Activated naive CD8-positive, alpha-beta T cell treated with anti-CD3 and anti-CD28 coated beads, Interleukin-2, amount 10 ng/mL, durations not matched to agents 7 days and 5 days (primary cell): ENCODE data around the gene PDP2. TPM values are rescaled to one million over a fixed set of nuclear protein-coding genes. Genes with fewer than 3 reads are reported as not detected.
A peak's percentile ranks its signal among the peaks of the same experiment; 100 is the strongest.

ENCODE experiments used
- ATAC-seq: fragments of 150-1000 bp; cut with Tn5 transposase; one replicate; pipeline ENCODE4 v1.10.0; 2021; ENCODE audit warnings: low read depth, moderate library complexity
- POLR2A ChIA-PET: fragments of 350-600 bp; sonication (Branson Sonifier 250); formaldehyde crosslinking; loops from one replicate; lab custom pipeline; 2021; ENCODE audit warnings: antibody characterized with exemption; lab: Charles Lee
- DNase-seq: peaks from one replicate; pipeline ENCODE4 v3.0.0; 2021
- H3K27ac Mint-ChIP-seq: one replicate; pipeline ENCODE4 v1.8.0; 2022; ENCODE audit warnings: mild to moderate bottlenecking, mixed read lengths
- H3K27me3 Mint-ChIP-seq: one replicate; pipeline ENCODE4 v1.8.0; 2022; ENCODE audit warnings: mild to moderate bottlenecking, moderate library complexity, mixed read lengths
- H3K36me3 Mint-ChIP-seq: one replicate; pipeline ENCODE4 v1.8.0; 2021; ENCODE audit warnings: mild to moderate bottlenecking, mixed read lengths
- H3K4me1 Mint-ChIP-seq: one replicate; pipeline ENCODE4 v1.8.0; 2021; ENCODE audit warnings: mixed read lengths
- H3K4me3 Mint-ChIP-seq: one replicate; pipeline ENCODE4 v1.8.0; 2022; ENCODE audit warnings: mild to moderate bottlenecking, moderate library complexity, mixed read lengths
- H3K9me3 Mint-ChIP-seq: one replicate; pipeline ENCODE4 v1.8.0; 2021; ENCODE audit warnings: mixed read lengths
- total RNA-seq, 2 experiments: library from RNA; stranded (reverse); gene quantifications; one replicate each; pipeline ENCODE4 v1.2.3, GENCODE V29; 2021

Gene PDP2
- total RNA-seq, 2 experiments from 2014 or later: 26.6 TPM

GRCh38 chr16:66904428-66904845 is 24.1 kb downstream of the PDP2 start:
- POLR2A ChIA-PET: no interaction called here
- H3K9me3 Mint-ChIP-seq: no peaks in the 10 kb centered on the region
- peaks cover 9% of the 10 kb centered on the region for H3K4me1 Mint-ChIP-seq
- no peak overlapping the region for H3K4me3 Mint-ChIP-seq
- no peaks in the 10 kb centered on the region for H3K36me3 Mint-ChIP-seq
- no peak for DNase-seq
- no peak for ATAC-seq
- no peaks in the 10 kb centered on the region for H3K27me3 Mint-ChIP-seq
- H3K27ac Mint-ChIP-seq: no peak overlapping the region

DNA sequence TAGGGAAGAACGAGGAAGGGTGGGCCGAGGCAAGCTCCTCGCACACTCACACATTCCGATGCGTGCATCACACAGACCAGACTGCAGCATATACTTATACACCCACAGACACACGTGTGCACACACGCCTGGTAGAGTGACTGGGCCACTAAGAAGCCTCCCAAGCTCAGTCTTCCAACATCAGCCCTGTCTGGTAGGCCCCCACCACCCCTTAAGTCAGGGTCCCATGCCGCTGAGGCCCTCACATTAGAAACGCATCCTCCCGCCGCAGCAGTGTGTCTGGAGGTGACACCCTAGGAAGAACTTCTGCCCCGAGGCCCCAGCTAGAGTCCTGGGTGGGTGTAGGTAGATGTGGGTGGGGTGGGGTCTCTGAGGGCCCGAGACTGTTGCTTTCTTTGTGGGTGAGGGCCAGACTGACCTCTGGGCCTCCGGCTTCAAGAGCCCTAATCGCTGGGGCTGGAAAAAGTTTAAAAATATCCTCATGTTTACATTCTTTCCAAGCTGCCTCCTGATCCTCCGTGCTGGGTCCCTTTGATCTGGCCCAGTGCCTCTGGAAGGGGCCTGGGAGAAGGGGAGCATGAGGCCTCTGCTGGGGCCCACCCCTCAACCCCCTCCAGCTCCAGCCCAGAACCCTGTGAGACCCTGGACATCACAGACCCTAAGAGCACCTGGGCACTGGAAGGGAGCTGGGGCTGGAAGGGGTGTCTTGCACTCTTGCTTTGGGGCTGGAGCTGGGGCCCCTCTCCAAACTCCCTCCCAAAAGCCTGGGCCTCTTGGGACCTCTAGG is 24.7 kb downstream of the PDP2 start:
- DNase-seq: no peak
- Mint-ChIP-seq H3K27ac (no peak overlapping the region), H3K9me3 (no peaks in the 10 kb centered on the region), H3K27me3 (no peaks in the 10 kb centered on the region), H3K36me3 (no peaks in the 10 kb centered on the region), H3K4me1 (peaks cover 7% of the 10 kb centered on the region), H3K4me3 (no peak overlapping the region)
- POLR2A ChIA-PET: interaction anchor here (1.3 kb wide), 1 partner anchor 13 kb away, joined by 5 read pairs; no protein-coding TSS in a partner anchor
- ATAC-seq: no peak

- H3K4me3 Mint-ChIP-seq: peak overlapping the region; percentile 41
- H3K27me3 Mint-ChIP-seq: no peaks in the 10 kb centered on the region
- peak; percentile 76 for ATAC-seq
- H3K4me1 Mint-ChIP-seq: peaks cover 7% of the 10 kb centered on the region
- H3K36me3 Mint-ChIP-seq: no peaks in the 10 kb centered on the region
- POLR2A ChIA-PET: interaction anchor here (1.3 kb wide), 1 partner anchor 13 kb away, joined by 5 read pairs; no protein-coding TSS in a partner anchor
- H3K9me3 Mint-ChIP-seq: no peaks in the 10 kb centered on the region
- no peak for DNase-seq
- peak overlapping the region; percentile 82 for H3K27ac Mint-ChIP-seq
Observed at GRCh38 chr16:66905633-66906539, 25.6 kb downstream of the PDP2 start.

- Mint-ChIP-seq H3K27ac (no peak overlapping the region), H3K9me3 (no peaks in the 10 kb centered on the region), H3K27me3 (peaks cover 3% of the 10 kb centered on the region), H3K4me3 (no peak overlapping the region), H3K4me1 (peaks cover 7% of the 10 kb centered on the region), H3K36me3 (no peaks in the 10 kb centered on the region)
- DNase-seq (no peak), ATAC-seq (no peak)
- POLR2A ChIA-PET: no interaction called here
Observed at GRCh38 chr16:66906916-66907836, 26.9 kb downstream of the PDP2 start.

- no peaks in the 10 kb centered on the region for H3K36me3 Mint-ChIP-seq
- POLR2A ChIA-PET: no interaction called here
- H3K27me3 Mint-ChIP-seq: peaks cover 3% of the 10 kb centered on the region
- no peak for DNase-seq
- H3K9me3 Mint-ChIP-seq: no peaks in the 10 kb centered on the region
- H3K27ac Mint-ChIP-seq: no peak overlapping the region
- H3K4me3 Mint-ChIP-seq: no peak overlapping the region
- H3K4me1 Mint-ChIP-seq: peaks cover 7% of the 10 kb centered on the region
- no peak for ATAC-seq
Observed at GRCh38 chr16:66908116-66908515, 27.8 kb downstream of the PDP2 start.

GRCh38 chr16:66908762-66909559 is 28.6 kb downstream of the PDP2 start:
- POLR2A ChIA-PET: no interaction called here
- DNase-seq (no peak), ATAC-seq (no peak)
- no peaks in the 10 kb centered on the region for H3K9me3 Mint-ChIP-seq
- peaks cover 3% of the 10 kb centered on the region for H3K27me3 Mint-ChIP-seq
- peaks cover 7% of the 10 kb centered on the region for H3K4me1 Mint-ChIP-seq
- no peaks in the 10 kb centered on the region for H3K36me3 Mint-ChIP-seq
- no peak overlapping the region for H3K4me3 Mint-ChIP-seq
- H3K27ac Mint-ChIP-seq: no peak overlapping the region

DNA sequence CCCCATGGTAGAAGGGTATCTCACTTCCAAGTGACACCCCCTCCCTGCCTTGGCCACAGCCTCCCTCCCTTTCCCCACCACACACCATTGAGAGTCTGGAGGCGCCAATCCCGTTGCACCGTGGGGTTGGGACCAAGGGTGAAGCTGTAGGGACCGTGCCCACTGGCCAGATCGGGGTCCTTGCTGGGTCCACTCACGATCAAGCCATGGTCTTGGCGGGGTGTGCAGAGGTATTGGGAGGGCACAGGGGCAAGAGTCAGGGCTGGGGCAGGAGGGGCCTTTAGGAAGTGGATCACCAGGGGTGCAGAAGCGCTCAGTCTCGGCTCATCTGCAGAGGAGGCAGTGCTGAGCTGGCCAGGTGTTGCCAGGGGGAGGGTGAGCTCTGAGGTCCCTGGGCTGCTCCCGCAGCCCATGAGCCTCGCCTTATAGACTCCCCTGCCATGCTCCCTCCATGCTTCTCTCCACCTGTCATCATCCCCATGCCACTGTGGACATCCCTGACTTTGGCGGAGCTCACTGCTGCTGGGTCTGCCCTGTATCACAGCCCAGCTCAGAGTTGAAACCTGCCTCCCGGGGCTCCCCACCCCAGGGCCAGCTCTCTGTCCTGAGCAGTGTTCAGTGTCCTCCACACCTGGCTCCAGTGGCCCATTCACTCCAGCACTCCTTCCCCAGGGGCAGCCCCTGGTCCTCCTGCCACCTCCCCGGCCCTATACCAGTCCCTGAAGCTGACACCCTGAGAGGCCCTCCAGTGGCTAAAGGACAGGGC is 30.0 kb downstream of the PDP2 start:
- Mint-ChIP-seq H3K27me3 (peaks cover 9% of the 10 kb centered on the region), H3K36me3 (no peaks in the 10 kb centered on the region), H3K4me3 (no peak overlapping the region), H3K9me3 (no peaks in the 10 kb centered on the region), H3K4me1 (peaks cover 7% of the 10 kb centered on the region), H3K27ac (no peak overlapping the region)
- DNase-seq (no peak), ATAC-seq (no peak)
- POLR2A ChIA-PET: interaction anchor here (1.3 kb wide), 1 partner anchor 16 kb away, joined by 3 read pairs; no protein-coding TSS in a partner anchor

DNA sequence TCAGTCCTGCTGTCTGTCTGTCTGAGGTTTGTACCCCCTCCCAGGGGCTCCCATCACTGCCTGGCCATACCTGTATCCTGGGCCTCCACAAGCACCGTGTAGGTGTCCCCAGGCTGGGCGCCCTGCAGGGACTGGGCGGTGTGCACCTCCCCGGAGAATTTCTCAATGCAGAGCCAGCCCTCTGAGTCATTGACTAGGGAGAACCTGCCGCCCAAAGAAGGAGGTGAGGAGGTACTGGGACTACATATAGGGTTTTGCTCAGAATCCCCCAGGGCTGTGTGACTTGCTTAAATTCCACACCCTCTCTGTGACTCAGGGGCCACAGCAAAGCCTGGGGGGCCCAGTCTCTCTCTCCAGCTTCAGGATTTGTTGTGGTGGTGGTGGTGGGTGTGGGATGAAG is 30.8 kb downstream of the PDP2 start:
- no peak for DNase-seq
- Mint-ChIP-seq H3K4me1 (peaks cover 3% of the 10 kb centered on the region), H3K9me3 (no peaks in the 10 kb centered on the region), H3K36me3 (no peaks in the 10 kb centered on the region), H3K27me3 (peaks cover 11% of the 10 kb centered on the region), H3K4me3 (no peak overlapping the region), H3K27ac (no peak overlapping the region)
- POLR2A ChIA-PET: interaction anchor here (1.3 kb wide), 1 partner anchor 17 kb away, joined by 3 read pairs; no protein-coding TSS in a partner anchor
- ATAC-seq: no peak

- Mint-ChIP-seq H3K9me3 (no peaks in the 10 kb centered on the region), H3K4me3 (no peak overlapping the region), H3K27me3 (peaks cover 11% of the 10 kb centered on the region), H3K27ac (no peak overlapping the region), H3K36me3 (no peaks in the 10 kb centered on the region), H3K4me1 (no peaks in the 10 kb centered on the region)
- DNase-seq (no peak), ATAC-seq (no peak)
- POLR2A ChIA-PET: interaction anchor here (0.9 kb wide), 1 partner anchor 17 kb away, joined by 3 read pairs; no protein-coding TSS in a partner anchor
Observed at GRCh38 chr16:66911801-66912200, 31.5 kb downstream of the PDP2 start.

- Mint-ChIP-seq H3K27ac (no peak overlapping the region), H3K4me3 (no peak overlapping the region)
- POLR2A ChIA-PET: no interaction called here
Observed at GRCh38 chr16:66913081-66913480, 32.8 kb downstream of the PDP2 start.

GRCh38 chr16:66913711-66914110 is 33.4 kb downstream of the PDP2 start:
- Mint-ChIP-seq H3K4me3 (no peak overlapping the region), H3K9me3 (no peaks in the 10 kb centered on the region), H3K4me1 (no peaks in the 10 kb centered on the region), H3K36me3 (no peaks in the 10 kb centered on the region), H3K27me3 (peaks cover 15% of the 10 kb centered on the region), H3K27ac (no peak overlapping the region)
- POLR2A ChIA-PET: no interaction called here
- ATAC-seq (no peak), DNase-seq (no peak)

More at GRCh38 chr16:66913081-66913480, 32.8 kb downstream of the PDP2 start:
- Mint-ChIP-seq H3K36me3 (no peaks in the 10 kb centered on the region), H3K4me1 (no peaks in the 10 kb centered on the region), H3K27me3 (peaks cover 12% of the 10 kb centered on the region), H3K9me3 (no peaks in the 10 kb centered on the region)
- no peak for DNase-seq
- no peak for ATAC-seq
